ENCODE data around the gene CLEC9A.

Gene CLEC9A

DNA sequence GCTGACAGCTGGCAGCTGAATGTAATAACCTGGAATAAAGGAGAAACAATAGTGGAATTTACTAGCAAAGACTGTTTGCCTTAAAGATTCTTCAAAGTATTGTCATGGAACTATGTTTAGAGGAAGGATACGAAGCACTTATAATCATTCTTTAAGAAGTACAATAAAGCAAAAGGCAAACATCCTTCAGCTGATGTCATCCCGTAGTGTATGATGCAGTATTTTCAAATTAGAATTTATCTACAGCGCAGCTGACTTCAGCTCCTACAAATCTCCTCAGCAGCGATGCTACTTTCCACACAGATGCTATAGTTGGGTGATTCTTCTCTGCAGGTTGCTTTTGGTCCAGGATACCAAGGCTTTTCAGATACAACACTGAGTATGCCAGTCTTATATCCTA lies 36.8 kb downstream of the CLEC9A start:
- DNase-seq (ENCODE audit: low read depth in 2 of 2) = no peak

DNA sequence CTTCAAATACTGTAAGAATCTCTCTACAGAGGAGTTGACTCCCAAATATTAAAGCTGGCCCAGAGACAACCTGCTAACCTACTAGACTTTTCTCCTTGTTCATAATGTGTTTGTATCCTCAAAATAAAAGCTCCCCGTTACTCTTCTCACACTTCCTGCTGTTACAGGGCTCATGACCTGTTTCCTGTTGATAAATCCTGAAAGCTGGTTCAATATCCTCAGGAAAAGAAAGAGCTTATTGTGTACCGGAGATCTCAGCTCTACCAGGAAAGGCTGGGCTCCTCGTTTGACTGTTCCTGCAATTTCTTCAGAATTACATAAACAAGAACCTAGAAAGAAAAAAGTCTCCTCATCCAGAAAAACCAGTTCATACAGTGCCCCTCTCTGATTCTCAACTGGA lies 37.5 kb downstream of the CLEC9A start:
- no peak for DNase-seq (ENCODE audit: low read depth in 2 of 2)

DNA sequence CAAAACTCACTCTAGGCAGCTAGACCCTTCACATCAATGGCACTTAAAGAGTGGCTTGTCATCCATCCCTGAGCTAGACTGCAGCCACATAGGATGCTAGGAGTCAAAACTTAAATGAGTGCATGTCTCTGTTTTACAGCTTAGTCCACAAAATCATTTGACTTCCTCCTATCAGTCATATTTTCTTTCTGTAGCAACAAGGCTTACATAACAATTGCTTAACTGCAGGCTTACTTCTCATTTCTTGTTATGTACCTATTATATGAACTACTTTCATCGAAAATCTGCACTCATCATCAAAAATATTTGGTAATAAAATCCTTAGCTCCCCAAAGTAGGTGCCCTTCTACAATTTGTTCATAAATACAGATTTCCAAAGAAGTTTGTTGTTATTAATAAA lies 38.2 kb downstream of the CLEC9A start:
- no peak for DNase-seq (ENCODE audit: low read depth in 2 of 2)

DNA sequence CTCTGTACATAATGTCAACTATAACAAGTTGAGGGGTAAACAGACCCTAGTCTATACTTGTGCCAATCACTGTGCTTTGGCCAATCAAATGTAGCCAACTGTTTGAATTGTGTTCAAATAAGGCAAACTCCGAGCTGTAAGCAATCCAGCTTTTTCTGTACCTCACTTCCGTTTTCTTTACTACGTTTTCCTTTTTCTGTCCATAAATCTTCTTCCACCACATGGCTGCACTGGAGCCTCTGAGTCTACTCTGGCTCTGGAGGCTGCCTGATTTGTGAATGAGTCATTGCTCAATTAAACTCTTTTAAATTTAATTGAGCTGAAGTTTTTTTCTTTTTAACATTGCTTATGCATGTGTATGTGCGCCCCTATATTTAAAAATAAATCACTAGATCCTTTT lies 38.6 kb downstream of the CLEC9A start:
- no peak for DNase-seq (ENCODE audit: low read depth in 2 of 2)

DNA sequence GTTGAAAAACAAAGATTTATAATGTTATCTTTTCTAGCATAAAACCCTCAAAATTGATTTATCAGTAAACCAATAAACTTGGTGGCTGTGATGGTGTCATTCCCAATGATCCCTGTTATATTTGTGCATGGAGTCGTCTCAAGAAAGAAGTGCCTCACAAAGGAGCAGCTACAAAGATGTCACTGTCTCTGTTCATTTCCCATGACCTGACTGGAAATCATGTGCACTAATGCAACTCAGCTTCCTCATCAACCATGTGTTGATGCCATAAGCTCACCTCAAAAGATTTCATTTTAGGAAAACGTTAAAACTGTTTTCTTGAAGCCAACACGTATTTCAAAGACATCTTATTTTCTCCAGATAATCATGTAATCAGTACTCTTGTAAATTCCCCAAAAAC lies 39.5 kb downstream of the CLEC9A start:
- no peak for DNase-seq (ENCODE audit: low read depth in 2 of 2)

DNA sequence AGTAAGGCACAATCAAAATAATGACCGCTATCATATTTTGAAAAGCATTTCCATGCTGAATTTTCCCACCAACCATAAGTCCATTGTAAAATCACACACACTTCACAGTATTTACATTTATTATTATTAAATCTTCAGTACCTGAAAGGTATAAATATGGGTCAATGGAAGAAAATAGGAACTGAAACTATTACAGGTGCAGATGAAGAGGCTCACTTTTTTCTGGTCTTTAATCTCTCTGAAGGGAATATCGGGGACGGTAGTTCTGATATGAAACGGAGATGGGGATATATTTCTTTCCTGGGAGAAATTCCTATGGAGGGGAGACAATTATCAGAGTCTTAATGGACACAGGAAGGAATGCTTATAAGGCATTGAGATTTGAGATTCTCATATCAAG lies 39.9 kb downstream of the CLEC9A start:
- no peak for DNase-seq (ENCODE audit: low read depth in 2 of 2)

DNA sequence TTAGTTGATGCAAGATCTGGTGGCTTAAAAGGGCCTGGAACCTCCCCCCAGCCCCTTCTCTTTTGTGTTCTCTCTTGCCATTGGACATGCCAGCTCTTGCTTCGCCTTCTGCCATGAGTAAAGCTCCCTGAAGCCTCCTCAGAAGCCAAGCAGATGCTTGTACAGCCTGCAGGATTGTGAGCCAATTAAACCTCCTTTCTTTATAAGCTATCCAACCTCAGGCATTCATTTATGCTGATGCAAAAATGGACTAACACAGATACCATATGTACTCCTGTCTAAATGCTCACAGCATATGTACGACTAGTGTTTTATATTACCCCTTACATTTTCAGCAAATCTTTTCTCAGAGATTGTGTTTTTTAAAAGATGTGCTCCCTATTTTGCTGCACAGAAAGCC lies 41.6 kb downstream of the CLEC9A start:
- no peak for DNase-seq (ENCODE audit: low read depth in 2 of 2)

DNA sequence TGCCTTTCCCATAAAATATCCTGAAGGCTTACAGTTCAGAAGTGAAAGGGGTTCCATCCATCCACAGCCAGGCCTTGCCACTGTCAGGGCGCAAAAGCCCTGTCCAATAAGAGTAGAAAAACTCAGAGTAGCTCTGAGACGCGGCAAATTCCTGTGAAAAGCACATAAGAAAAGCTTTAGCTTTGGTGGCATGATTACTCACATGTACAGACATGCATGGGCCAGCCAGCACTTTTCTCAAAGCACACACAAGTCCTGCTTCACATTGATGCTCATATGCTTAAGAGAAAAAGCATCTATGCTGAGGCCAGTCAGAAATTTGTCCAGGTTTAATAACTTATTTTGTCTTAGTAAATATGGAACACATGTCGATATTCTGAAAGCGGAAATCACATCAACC lies 42.8 kb downstream of the CLEC9A start:
- DNase-seq (ENCODE audit: low read depth in 2 of 2) = no peak

DNA sequence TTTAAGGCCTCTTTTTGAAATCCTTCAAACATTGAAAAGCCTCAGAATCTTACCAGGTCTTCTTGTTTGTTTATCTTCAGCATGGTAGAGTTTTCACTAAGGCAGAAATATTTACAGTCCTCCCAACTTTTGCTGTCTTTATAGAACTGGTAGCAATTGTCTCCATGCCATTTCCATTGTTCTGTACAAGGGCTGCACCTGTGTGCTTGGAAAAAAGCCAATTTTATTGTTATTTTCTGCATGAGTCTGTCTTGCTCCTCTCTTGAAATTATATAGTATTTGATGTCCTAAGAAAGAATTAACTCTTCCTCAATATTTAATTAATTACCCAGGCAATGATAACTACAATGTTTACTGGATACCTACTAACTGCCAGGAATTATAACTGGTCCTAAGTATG lies 45.0 kb downstream of the CLEC9A start:
- no peak for DNase-seq (ENCODE audit: low read depth in 2 of 2)

DNA sequence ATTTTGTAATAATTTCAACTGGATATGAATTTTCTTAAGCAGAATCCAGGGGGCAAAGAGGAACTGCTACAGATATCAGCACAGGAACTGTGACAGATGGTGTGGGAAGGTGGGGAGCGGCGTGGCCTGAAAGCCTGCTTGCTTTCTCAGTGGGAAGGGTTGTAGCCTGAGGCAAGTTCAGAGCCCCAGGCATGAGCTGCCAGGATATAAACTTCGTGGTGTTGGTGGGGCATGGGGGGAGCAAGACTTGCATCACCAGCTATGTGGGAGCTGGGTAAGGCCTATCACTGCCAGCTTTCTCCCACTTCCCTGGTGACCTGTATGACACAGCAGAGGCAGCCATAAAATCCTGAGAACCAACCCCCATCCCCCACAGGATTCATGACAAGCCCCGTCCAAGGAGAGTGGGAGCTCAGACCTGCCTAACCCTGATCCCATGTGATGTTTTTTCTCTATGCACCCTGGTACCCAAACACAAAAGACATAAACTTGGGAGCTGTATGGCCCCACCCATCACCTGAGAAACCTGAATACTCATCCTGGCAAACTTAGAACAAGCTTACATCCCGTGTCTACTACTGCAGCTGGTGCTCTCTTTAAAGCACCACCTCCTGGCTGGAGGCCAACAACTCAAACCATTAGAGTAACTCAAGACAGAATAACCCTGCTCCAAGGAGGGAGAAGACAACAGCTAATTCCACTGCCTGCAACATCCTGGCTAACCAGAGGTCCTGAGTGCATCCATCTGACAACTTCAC lies 51.8 kb downstream of the CLEC9A start:
- DNase-seq (ENCODE audit: low read depth in 2 of 2) = no peak

DNA sequence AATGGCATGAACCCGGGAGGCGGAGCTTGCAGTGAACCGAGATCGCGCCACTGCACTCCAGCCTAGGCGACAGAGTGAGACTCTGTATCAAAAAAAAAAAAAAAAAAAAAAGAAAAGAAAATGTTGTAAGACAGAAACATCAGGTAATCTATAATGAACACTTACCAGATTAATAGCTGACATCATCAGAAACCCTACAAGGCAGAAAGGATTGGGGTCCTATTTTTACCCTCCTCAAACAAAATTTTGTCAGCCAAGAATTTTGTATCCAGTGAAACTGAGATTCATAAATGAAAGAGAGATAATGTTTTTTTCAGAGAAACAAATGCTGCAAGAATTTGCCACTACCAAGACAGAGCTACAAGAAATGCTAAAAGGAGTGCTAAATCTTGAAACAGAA lies 54.3 kb downstream of the CLEC9A start:
- DNase-seq (ENCODE audit: low read depth in 2 of 2) = no peak

DNA sequence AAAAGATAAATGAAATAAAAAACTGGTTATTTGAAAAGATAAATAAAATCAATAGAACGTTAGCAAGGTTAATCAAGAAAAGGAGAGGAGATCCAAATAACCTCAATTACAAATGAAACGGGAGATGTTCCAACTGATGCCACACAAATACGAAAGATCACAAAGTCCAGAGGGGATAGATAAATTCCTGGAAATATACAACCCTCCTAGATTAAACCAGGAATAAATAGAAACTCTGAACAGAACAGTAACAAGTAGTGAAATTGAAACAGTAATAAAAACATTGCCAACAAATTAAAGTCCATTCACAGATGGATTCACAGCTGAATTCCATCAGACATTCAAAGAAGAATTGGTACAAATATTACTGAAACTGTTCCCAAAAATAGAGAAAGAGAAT lies 55.9 kb downstream of the CLEC9A start:
- DNase-seq (ENCODE audit: low read depth in 2 of 2) = no peak

DNA sequence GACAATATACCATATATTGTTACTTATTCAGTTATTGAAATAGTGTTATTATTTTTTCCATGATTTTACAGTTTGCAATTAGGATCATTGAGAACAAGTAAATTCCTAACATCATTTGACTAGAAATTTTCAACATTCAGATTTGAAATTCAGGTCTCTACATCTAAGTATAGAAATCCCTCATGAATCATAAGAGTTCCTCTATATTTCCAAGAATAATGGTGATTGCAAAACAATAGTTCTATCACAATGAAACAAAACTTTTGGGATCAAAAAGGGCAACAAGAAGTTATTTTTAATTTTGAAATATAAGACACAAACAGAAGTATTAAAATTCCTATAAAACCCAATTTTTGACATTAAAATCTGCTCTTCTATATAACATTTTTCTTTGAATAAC lies 57.5 kb downstream of the CLEC9A start:
- DNase-seq (ENCODE audit: low read depth in 2 of 2) = no peak

DNA sequence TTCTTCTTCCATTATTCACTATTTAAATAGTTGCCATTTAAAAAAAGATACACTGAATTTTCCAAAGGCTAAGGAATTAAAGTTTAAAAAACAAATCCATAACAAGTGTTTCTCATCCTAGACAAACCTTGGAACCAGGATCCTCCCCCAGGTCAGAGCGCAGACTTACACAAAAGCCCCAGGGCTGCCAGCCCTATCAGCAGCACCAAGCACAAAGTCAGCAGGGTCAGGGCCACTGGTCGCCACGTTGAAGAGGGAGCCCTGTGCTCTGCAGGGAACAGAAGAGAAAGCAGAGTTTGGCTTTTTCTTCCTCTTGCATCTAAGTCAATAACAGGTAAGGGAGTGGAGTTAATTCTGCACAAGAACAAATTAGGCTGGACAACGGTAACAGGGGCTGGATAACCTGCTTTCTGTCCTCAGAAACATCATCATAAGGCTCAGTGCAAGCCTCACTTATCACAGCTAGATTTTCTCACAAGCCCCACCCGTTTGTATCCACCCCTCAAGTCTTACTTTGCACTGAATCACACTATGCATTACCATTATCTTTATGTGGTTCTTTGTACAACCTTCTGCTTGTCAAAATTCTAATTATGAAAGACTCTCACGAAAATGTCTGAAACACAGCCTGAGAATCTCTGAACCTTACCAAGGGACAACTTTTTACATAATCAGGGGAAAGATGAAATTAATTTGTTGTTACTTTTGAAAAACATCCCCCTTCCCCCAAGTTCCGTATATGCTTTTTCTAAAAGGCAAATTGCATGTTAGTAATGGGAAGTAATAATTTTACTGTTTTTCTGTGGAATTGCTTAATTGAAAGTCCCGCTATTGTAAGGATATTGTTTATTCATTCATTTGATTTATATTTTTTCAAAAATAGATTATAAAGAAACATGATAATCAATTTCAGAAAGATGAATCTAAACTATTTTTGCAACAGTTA lies 58.7 kb downstream of the CLEC9A start:
- DNase-seq (ENCODE audit: low read depth in 2 of 2) = no peak

DNA sequence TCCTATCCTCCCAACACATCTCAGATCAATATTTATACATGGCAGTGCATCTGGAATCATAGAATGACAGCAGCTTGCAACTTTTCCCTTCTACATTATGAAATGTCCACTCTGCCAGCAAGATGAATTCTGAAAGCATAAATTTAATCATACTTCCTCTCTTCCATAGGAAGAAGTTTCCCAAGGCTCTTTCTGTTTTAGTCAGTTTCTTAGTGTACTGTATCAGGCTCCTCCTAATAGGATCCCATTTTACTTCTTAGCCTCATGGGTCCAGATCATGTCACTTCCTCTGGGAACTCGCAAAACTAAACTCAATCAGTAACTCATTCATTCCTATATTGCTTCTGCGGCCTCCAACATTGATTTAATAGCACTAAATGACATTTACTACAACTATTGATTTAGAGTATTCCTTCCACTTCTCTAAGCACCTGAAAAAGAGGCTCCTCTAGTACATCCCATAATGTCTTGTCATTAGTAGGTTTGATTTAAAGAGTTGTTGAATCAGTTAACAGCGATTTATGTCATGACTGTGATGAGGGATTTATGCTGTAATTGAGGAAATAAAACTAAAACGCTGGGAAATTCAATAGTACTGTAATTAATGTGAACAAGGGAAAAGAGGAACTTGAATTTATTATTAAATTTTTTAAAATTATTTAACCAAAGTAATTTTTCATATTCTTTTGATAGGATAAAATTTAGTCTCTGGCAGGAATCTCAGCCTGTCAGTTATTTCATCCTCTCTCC lies 64.3 kb downstream of the CLEC9A start:
- DNase-seq (ENCODE audit: low read depth in 2 of 2) = no peak

DNA sequence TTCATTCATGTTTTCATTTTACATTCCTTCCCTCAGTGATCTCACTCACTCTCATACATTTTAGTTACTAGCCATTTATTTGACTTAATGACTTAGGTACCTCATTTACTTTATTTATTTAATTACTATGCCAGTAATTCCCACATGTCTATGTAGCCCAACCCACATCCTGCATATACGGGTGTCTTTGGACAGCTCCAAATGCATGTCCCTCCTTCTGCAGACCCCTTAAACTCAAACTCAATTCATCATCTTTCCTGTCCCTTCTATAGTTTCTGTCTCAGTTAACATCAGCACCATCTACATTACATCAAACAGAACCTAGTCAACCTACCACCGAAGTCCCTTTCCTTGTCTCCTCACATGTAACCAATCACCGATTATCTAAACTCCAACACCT lies 65.5 kb downstream of the CLEC9A start:
- no peak for DNase-seq (ENCODE audit: low read depth in 2 of 2)

DNA sequence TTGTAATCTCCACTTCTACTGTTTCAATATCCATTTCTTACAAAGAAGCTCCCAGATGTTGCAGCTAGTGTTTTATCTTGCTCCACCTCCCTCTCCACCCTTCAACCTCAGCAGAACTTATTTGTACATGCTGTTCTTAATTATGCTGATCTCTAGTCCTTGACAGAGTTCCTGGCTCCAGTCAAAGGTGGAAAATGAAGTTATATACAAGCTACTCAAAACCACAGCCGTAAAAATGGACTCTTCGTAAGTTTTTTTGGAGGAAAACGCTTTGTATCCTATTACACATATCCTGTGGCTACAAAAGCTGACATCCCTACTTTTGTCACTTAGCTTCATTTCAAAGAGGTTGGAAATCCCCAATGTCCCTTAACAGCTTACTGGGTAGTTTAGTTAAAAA lies 67.0 kb downstream of the CLEC9A start:
- DNase-seq (ENCODE audit: low read depth in 2 of 2) = no peak

DNA sequence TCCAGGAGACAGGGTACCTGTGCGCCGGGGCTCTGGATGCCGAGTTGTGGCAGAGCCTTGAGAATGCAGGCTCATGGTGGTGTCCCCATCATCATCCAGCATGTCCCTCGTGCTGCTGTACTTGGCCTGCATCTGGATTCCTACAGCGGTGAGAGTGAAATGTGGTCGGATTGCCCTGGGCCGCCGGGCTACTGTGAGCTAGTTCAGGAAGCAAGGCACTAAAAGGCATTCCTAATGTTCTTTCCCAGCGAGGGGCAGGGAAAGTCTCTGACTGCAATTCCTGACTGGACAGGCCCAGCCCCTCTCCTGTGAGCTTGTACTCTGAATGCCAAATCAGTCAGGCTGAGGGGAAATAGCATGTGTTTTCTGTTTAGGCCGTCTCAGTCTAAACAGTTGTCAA lies 68.3 kb downstream of the CLEC9A start, which contains the start of gene CLEC1A:
CLEC1A (minus strand) TSS at position 195 of the 400 bp plus-strand sequence; CDS start at position 132, 63 bp downstream.
- no peak for DNase-seq (ENCODE audit: low read depth in 2 of 2)

DNA sequence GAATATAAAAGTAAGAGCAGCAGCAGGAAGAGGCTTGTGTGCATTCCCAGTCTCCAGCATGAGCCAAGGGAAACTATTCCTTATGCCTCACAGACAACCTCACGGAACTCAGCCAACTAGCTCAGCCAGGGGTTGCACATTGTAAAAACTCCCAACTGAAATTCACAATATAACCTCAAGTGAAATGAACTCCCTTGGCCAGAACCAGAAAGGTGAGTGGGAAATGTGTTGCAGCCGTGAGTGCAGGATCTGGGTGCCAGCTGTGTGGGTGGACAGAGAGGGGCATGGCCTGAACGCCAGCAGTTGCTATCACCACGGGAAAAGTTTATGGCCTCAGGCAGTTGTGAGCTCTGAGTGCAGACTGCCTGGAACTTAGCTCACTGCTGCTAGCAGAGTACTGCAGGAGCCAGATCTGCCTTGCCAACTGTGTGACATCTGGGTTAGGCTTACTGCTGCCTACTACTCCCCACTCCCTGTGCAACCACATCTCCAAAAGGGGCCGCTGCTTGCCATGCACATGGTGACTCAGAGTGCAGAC lies 70.6 kb downstream of the CLEC9A start:
- no peak for DNase-seq (ENCODE audit: low read depth in 2 of 2)

DNA sequence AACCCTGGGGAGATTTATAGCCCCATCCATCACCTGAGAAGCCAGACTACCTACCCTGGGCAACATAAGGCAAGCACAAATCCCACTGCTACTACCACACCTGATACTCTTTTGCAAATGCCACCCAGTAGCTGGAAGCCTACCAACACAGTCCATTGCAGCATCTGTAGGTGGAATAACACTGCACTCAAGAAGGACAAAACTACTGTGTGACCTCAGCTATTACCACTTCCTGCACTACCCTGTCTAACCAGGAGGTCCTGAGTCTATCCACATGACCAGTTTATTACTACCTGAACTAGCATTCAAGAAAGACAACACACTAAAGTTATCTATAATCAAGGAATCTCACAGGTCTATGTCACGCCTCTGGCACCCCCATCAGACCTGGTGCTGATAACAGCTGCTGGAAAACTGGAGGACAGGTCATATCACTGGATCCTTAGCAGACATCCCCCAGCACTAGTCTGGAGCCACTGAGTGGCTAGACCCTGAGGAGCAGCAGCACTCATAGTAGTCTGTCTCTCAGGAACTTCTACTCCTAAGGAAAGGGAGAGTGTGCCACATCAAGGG lies 71.3 kb downstream of the CLEC9A start:
- no peak for DNase-seq (ENCODE audit: low read depth in 2 of 2)

DNA sequence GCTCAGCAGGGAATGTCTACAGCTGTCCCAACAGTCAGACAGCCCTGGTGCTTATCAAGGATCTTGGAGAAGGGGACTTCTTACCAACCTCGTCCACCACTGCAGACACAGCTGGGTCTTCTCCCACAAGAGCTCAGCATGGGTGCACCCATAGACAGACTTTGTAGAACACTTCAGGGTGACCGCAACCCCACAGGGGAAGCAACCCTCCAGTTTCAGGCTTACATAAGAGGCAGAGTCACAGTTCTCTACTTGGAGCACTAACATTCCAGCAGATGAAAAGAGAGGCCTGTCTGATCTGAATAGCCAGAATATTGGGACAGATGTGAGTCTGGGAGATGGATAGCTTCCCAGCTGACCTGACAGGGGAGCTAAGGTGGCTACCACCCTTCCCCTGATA lies 71.8 kb downstream of the CLEC9A start:
- DNase-seq (ENCODE audit: low read depth in 2 of 2) = no peak
